ENCODE results near the gene TMEM51.

TMEM51 gene

GRCh38 chr1:15243275-15244043 lies 89.9 kb downstream of the TMEM51 start:
- no peaks in the 10 kb centered on the region for H3K36me3 ChIP-seq
- H3K9ac ChIP-seq: no peak overlapping the region
- no peak overlapping the region for H3K27ac ChIP-seq
- no peak overlapping the region for H3K4me3 ChIP-seq
- TF ChIP-seq Cebpa-rat (IDR thresholded peaks at IDR 0.05): no peak
- H4K20me1 ChIP-seq: no peaks in the 10 kb centered on the region
- peaks cover 0 to 18% (median 10%) of the 10 kb centered on the region in 11 experiments; a peak in 16 of 22 replicates for H3K27me3 ChIP-seq
- H3K4me1 ChIP-seq: peaks cover 2 to 28% (median 17%) of the 10 kb centered on the region in 10 experiments; a peak in 16 of 20 replicates
- H3K4me2 ChIP-seq: no peak overlapping the region
- peaks cover 0 to 36% (median 21%) of the 10 kb centered on the region in 11 experiments; a peak in 18 of 22 replicates for H3K9me3 ChIP-seq (replicated peaks in 1 of 11)

DNA sequence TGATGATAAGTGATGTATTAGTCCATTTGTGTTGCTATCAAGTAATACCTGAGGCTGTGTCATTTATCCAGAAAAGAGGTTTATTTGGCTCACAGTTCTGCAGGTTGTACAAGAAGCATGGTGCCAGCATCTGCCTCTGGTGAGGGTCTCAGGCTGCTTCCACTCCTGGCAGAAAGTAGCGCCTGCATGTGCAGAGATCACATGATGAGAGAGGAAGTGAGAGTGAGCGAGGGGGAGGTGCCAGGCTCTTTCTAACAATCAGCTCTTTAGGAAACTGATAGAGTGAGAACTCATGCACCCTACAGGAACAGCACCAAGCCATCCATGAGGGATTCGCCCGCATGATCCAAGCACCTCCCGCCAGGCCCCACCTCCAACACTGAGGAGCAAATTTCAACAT lies 91.3 kb downstream of the TMEM51 start:
- H3K27ac ChIP-seq: no peak overlapping the region
- H4K20me1 ChIP-seq: no peaks in the 10 kb centered on the region
- no peaks in the 10 kb centered on the region for H3K36me3 ChIP-seq
- no peak overlapping the region for H3K4me3 ChIP-seq
- H3K9me3 ChIP-seq (replicated peaks in 1 of 11): peaks cover 0 to 36% (median 21%) of the 10 kb centered on the region in 11 experiments; a peak in 18 of 22 replicates
- peaks cover 0 to 18% (median 10%) of the 10 kb centered on the region in 11 experiments; a peak in 16 of 22 replicates for H3K27me3 ChIP-seq
- TF ChIP-seq Cebpa-rat (IDR thresholded peaks at IDR 0.05): no peak
- peaks cover 16 to 41% (median 29%) of the 10 kb centered on the region in 10 experiments for H3K4me1 ChIP-seq
- H3K9ac ChIP-seq: no peak overlapping the region
- peak overlapping the region in 7 of 11 experiments; percentile 6 to 47 (median 33); a peak in 11 of 22 replicates for H3K4me2 ChIP-seq

DNA sequence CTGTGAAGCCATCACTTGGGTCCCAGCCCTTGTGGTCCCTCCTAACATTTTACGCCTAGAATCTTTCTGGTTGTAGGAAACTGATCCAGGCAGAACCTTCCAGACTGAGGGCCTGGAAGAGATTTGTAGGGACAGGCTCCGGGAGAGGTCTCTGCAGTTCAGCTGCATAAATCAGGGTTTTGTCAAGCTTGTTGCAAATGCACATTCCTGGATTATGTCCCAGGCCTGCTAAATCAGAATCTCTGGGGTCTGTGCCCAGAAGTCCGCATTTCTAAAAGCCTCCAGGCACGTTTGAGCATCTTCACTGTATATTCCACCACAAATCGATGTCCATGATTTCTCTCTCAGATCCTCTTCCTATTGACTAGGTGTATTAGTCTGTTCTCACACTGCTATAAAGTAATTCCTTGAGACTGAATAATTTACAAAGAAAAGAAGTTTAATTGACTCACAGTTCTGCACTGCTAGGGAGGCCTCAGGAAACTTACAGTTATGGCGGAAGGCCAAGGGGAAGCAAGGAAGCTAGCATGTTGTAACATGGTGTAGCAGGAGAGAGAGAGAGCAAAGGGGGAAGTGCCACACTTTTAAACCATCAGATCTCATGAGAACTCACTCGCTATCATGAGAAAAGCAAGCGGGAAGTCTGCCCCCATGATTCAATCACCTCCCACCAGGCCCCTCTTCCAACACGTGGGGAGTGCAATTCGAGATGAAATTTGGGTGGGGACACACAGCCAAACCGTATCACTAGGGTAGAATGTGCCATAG lies 92.2 kb downstream of the TMEM51 start:
- TF ChIP-seq Cebpa-rat (IDR thresholded peaks at IDR 0.05): no peak
- Histone ChIP-seq H3K4me1 (peaks cover 18 to 42% (median 32%) of the 10 kb centered on the region in 10 experiments), H3K9ac (no peak overlapping the region), H3K4me2 (peak overlapping the region in 9 of 11 experiments; percentile 2 to 46 (median 32); a peak in 11 of 22 replicates), H3K4me3 (no peak overlapping the region), H3K36me3 (no peaks in the 10 kb centered on the region), H3K27ac (no peak overlapping the region), H4K20me1 (no peaks in the 10 kb centered on the region), H3K9me3 (replicated peaks in 1 of 11) (peaks cover 0 to 36% (median 21%) of the 10 kb centered on the region in 11 experiments; a peak in 18 of 22 replicates), H3K27me3 (peaks cover 0 to 18% (median 10%) of the 10 kb centered on the region in 11 experiments; a peak in 16 of 22 replicates)

GRCh38 chr1:15246960-15247614 lies 93.5 kb downstream of the TMEM51 start, which contains the start of gene FHAD1:
FHAD1 (plus strand) TSS chr1:15247223; CDS start chr1:15251785, 4,562 bp downstream.
- H3K4me2 ChIP-seq: peak within 1 kb of the TSS in 7 of 11 experiments; percentile 5 to 46 (median 32); a peak in 9 of 22 replicates
- no peak within 1 kb of the TSS for H3K27ac ChIP-seq
- H4K20me1 ChIP-seq: no peaks in the 10 kb centered on the region
- H3K4me1 ChIP-seq: peaks cover 18 to 42% (median 32%) of the 10 kb centered on the region in 10 experiments
- peaks cover 0 to 36% (median 21%) of the 10 kb centered on the region in 11 experiments; a peak in 18 of 22 replicates for H3K9me3 ChIP-seq (replicated peaks in 1 of 11)
- H3K27me3 ChIP-seq: peaks cover 0 to 18% (median 10%) of the 10 kb centered on the region in 11 experiments; a peak in 16 of 22 replicates
- H3K9ac ChIP-seq: no peak within 1 kb of the TSS
- no peak for TF ChIP-seq Cebpa-rat (IDR thresholded peaks at IDR 0.05)
- H3K4me3 ChIP-seq: no peak within 1 kb of the TSS
- H3K36me3 ChIP-seq: no peaks in the 10 kb centered on the region

GRCh38 chr1:15248216-15248615 lies 94.7 kb downstream of the TMEM51 start:
- Histone ChIP-seq H3K9me3 (replicated peaks in 1 of 11) (peaks cover 0 to 36% (median 21%) of the 10 kb centered on the region in 11 experiments; a peak in 18 of 22 replicates), H3K4me1 (peaks cover 30 to 50% (median 40%) of the 10 kb centered on the region in 10 experiments), H3K36me3 (no peaks in the 10 kb centered on the region), H4K20me1 (no peaks in the 10 kb centered on the region), H3K9ac (no peak overlapping the region), H3K27ac (no peak overlapping the region), H3K27me3 (peaks cover 0 to 18% (median 10%) of the 10 kb centered on the region in 11 experiments; a peak in 16 of 22 replicates), H3K4me2 (peak overlapping the region in 4 of 11 experiments; percentile 43 to 56 (median 46); a peak in 4 of 22 replicates), H3K4me3 (no peak overlapping the region)
- TF ChIP-seq Cebpa-rat (IDR thresholded peaks at IDR 0.05): no peak

DNA sequence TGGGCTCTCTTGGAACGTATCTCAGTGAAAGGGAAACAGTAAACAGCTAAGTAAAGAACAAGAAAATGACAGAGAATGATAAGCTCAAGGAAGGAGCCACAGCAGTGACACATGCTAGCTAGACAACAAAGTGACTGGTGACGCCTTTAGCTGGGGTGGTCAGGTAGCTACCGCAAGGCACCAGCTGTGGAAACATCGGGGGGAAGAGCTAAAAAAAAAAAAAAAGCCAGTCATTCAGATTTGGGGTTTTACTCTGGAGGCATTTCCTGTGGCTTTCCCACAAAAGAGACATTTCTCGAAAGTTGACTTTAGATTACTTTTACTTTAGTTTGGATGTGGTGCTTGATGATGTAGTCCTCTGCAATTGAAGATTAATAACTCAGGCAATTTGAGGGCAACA lies 95.5 kb downstream of the TMEM51 start:
- Histone ChIP-seq H3K4me2 (peak overlapping the region; percentile 43 to 81 (median 65)), H3K27ac (no peak overlapping the region), H3K27me3 (peaks cover 0 to 18% (median 10%) of the 10 kb centered on the region in 11 experiments; a peak in 16 of 22 replicates), H3K4me3 (no peak overlapping the region), H3K9ac (no peak overlapping the region; a peak in 1 of 22 replicates), H3K36me3 (no peaks in the 10 kb centered on the region), H3K9me3 (replicated peaks in 1 of 11) (peaks cover 0 to 36% (median 21%) of the 10 kb centered on the region in 11 experiments; a peak in 18 of 22 replicates), H3K4me1 (peaks cover 31 to 50% (median 44%) of the 10 kb centered on the region in 10 experiments), H4K20me1 (no peaks in the 10 kb centered on the region)
- TF ChIP-seq Cebpa-rat (IDR thresholded peaks at IDR 0.05): no peak

- Histone ChIP-seq H3K4me3 (no peak overlapping the region), H3K27ac (no peak overlapping the region), H4K20me1 (no peaks in the 10 kb centered on the region), H3K36me3 (no peaks in the 10 kb centered on the region), H3K4me2 (peak overlapping the region; percentile 19 to 69 (median 45); a peak in 20 of 22 replicates), H3K27me3 (peaks cover 0 to 12% (median 6%) of the 10 kb centered on the region in 11 experiments; a peak in 16 of 22 replicates), H3K9me3 (replicated peaks in 1 of 11) (peaks cover 0 to 6% (median 4%) of the 10 kb centered on the region in 11 experiments; a peak in 17 of 22 replicates), H3K4me1 (peaks cover 22 to 47% (median 30%) of the 10 kb centered on the region in 10 experiments), H3K9ac (no peak overlapping the region)
- no peak for TF ChIP-seq Cebpa-rat (IDR thresholded peaks at IDR 0.05)
Observed at GRCh38 chr1:15251857-15252835, 98.6 kb downstream of the TMEM51 start.
